Cardiac septum (tissue), 1 donor: ENCODE measurements around the gene PRKCH. TPM values are rescaled to one million over a fixed set of nuclear protein-coding genes. Genes with fewer than 3 reads are reported as not detected.

Source experiments
- DNase-seq: peaks from one replicate; pipeline ENCODE4 v3.0.0-alpha.2; 2020; ENCODE audit warnings: low spot score
- intact Hi-C: fragments of 100-400 bp; cut with DNase I; formaldehyde crosslinking; loops from one replicate; pipeline ENCODE4 v1.14.0; 2022
- total RNA-seq: library from RNA; stranded (reverse); fragmentation: NEBNext Ultra II Directional; extraction: Animal tissue kit (Norgen Biotek cat#: 25700); gene quantifications from one replicate; pipeline ENCODE4 v1.2.1, GENCODE V29; 2021
- donor health status: DM: no; HTN: no; CAD: no.

Gene PRKCH
- total RNA-seq, 1 donor from 2014 or later: 17.0 TPM

DNA sequence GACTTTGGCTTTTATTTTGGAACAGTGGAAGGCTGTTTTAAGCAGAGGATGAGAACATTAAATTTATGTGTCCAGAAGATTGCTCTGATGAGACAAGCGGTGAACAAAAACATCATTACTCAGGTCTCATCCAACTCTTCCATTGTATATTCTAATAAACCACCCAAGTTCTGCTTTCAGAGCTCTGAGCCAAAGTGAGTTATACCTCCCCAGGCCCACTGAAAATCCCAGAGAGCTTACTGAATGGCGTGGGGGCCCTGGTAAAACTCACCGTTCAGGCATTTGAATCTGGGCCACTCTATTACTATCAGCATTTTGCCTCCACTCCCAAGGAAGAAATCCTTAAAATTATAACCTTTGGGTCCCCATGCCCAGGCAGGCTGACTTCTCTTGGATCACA lies 251.9 kb downstream of the PRKCH start:
- DNase-seq: no peak
- intact Hi-C loops: no loop called here

DNA sequence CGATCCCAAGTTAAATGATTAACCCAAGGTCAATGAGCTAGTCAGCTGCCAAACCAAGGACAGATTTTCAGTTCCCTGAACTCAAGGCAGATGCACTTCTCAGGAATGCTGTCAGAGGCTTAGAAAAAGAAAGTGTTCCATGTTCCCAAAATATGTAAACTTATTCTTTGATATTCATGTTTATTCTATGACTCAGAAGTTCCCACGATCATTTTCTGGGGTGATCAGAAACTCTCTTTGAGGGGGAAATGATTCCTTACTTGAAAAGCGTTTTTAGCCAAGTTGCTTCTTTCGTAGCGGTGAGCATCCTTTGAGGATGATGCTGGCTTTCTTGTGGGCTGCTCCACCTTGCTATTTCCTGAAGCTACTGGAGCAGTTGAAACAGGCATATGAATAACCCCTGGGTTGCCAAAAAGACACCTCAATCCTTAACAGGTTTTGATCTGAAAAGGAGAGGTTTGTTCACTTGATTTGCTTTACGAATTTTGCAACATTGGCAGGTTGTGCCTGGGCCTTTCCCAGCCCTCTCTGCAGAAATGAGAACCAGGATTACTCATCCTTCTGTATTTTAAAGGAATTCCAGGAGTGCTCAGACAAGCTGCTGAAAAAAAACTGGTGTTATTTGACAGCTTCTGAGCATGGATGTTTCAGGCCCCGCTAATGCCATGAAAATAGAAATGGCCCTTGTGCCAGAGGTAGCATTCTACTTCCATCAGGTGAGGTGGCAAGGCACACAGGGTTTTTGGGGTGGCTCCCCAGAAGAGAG lies 252.6 kb downstream of the PRKCH start:
- DNase-seq: no peak
- intact Hi-C loops: no loop called here

DNA sequence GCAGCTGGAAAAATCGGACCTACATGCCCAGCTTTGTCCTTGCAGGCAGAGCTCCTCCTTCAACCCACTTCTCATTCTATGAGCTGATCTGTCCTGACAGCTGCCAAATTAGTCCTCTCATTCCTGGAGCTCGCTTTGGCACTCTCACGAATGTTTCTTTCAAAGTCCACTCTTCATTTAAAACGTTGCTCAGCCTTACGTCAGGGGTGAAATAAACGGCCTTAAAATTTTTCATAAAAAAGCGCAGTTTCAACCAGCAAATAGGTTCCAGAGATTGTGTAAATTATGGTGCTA lies 253.1 kb downstream of the PRKCH start:
- intact Hi-C loops: no loop called here
- no peak for DNase-seq

DNA sequence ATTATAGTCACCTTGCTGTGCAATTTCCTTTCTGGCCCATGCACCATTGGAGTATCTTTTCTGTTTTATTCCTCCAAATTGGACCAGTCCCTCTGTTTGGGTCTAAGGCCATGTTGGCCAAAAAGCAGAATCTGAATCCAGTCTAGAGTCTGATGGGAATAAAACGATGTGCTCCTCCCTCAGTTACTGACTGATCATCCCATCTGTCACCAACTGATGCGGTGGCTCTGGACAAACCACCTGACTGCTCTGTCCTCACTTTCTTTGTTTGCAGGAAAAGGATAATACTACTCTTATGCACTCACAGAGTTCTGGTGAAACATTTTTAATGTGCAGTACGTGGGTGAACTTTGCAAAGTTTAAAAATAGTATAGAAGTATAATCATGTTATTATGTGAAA lies 253.7 kb downstream of the PRKCH start:
- DNase-seq: no peak
- intact Hi-C loops: no loop called here

DNA sequence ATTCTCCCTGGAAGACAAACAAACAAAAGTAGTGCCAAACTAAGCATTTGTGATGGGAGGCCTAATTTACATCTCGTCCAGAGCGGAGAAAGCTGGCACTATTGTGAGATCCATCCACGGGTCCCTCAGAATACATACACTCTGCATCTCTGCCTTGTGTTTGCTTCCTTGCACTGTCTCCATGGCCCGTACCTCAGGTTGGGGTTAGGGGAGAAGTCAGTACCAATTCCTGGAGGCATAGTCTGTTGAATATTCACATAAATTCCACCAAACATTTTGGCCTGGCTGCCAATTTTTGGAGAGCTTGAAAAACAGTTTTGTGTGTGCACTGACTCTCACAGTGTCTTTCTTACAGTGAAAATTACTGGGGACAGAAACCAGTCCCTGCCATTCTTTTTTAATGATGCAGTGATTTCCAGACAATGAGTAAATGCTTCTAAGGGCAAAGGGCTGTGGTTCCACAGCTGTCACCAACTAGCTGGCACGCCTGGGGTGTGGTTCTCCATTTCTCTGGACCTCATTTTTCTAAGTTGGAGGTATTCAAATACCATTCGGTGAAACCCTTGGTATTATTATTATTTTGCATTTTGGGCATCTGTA lies 254.3 kb downstream of the PRKCH start:
- no peak for DNase-seq
- intact Hi-C loops: no loop called here

DNA sequence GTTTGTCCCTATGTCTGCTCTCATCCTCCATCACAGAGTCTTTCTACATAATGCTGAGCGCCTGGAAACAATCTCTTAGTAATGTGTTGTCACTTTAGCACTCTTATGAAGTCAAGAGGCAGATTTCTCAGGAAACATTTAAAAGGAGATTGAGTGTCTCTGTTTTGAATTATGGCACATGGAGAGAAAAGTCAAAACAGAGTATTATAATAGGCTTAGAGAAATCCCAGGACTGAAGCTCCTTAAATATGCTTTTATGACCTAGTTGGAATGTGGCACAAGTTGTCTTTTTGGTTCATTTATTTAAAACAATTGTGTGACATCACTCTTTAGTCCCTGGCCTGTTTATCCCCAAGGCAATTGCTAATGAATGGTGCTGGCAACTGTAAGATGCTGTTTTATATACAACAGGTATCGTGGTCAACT lies 256.1 kb downstream of the PRKCH start:
- intact Hi-C loops: no loop called here
- no peak for DNase-seq

DNA sequence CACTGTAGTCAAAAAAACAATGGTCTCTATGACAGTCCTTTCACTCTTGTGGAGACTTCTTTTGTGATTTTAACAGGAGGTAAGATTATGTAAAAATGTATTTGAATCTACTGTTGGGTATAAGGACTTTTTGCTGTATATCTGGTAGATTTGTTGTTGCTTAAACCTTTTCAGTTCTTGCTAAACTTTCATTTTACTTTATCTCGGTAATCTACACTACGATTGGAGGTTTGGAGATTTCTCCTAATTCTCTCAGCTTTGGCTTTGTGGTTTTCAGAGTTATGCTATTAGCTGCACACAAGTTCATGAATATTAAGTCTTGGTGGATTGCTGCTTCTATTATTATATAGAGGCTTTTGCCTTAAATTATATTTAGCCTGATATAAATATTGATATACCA lies 257.4 kb downstream of the PRKCH start:
- intact Hi-C loops: no loop called here
- DNase-seq: no peak

DNA sequence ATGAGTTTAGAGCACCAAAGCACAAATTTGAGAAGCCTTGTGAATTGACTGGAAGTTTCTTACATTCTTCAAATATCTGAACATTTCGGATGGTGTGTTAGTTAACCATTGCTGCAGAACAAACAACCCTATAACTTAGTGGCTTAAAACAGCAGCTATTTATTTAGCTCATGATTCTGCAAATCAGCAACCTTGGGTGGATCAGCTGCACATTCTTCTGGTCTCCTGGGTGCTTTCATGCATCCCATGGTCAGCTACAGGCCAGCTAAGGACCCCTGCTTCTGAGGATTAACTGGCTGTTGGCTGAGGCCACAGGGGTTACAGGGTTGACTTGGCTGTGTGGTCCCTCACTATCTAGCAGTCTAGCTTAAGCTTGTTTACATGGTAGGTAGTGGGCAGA lies 260.0 kb downstream of the PRKCH start:
- intact Hi-C loops: no loop called here
- no peak for DNase-seq

DNA sequence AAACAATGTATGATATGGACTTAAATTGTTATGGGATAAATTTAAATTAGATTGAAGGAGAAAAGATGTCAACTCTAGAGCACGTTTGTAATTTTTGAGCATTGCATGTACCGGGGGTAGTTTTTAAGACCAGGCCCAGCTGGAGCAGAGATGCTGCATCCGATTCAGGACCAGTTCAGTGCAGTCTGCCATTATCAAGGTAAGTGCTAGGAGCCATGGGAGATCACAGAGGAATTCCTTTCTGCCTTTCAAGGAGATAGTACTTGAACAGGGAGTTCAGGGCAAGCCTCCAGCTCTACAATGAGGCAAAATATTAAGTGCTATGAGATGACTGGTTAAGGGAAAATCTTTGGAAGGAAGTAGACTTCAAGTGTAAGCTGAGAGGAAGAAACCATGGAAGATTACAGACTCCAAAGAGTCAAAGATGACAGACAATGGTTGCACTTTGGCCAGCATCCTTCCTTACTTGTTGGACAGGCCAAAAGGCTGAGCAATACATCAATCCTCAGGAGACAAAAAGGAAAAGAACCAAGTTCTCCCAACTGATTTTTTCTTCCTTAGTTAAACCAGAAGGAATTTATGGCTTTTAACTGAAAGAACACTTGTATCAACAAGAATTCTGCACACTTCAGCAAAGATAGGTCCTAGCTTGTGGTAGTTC lies 260.7 kb downstream of the PRKCH start:
- no peak for DNase-seq
- intact Hi-C loops: no loop called here

DNA sequence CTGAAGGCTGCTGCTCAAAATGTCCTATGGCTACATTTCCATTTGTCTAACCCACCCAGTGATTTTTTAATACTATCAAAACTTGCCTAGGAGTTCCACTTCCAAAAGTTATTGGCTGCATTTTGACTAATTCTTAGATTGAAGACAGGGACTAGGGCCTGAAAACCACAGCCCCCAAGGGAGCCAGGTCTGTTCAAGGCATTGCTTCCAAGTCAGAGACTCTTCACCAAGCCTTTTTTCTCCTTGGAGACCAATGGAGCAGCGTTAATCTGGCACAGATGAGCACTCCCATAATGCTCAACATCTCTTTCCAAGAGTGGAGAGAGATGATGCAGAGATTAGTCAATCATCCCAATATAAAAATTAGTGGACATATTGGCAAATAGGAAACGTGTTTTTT lies 261.4 kb downstream of the PRKCH start:
- no peak for DNase-seq

DNA sequence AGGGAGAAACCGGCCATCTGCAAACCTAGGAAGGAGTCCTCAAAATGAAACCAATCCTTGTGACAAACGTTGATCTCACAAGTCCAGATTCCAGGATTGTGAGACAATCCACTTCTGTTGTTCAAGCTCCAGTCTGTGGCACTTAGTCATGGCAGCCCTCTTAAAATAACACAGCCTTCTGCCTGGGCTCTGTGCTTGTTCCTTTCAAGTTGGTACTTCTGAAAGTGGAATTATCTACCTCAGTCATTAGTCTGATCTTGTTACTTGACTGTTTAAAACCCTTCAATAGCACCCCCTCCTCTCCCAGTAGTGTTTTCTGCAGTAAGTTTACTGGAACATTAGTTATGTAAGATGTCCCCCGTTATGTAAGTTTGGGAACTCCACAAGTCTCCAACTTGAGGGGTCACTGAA lies 263.0 kb downstream of the PRKCH start:
- intact Hi-C loops: no loop called here

More for the DNA sequence above, 261.4 kb downstream of the PRKCH start:
- intact Hi-C loops: no loop called here

DNA sequence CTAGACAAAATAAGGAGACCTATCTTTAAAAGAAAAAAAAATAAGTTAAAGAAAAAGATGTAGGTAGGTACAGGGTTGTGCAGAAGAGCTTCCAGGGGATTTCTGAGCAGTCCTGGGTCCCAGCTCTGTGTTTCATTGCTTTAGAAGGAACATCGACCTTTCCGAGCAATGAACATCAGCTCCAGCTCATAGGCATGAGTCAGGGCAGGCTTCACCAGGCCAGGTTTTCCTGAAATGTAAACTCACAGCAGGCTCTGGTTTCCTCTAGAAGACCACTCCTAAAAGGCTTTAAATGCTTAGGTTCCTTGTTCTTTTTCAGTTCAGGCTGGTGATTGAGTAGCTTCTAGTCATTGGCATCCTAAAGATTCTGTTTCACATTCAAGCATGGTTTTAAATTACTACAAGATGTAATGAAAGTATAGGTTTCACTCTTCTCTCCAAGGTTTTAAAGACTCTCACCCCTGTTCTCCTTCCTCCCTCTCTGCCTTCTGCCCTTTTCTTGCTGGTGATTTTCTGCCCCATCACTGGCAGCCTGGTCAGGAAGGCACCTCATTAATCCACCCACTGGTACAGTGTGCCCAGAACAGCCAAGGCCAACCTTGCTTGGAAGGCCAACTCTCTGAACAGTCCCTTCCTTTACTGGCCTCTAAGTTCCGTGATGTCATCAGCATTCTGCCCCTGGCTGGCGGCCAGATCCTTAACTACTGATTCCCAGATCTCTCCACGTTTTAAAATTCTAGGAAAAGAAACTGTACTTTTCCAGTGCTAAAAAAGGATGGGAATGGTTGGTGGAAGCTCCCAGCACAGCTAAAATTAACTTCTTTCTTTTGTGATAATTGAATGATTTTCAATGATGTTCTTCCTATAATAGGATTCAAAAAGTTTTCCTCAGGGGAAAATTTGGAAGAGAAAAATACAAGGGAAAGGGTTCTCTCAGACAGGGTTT lies 264.5 kb downstream of the PRKCH start:
- intact Hi-C loops: loop anchor here (5.0 kb wide), 1 partner anchor 109 kb away; no protein-coding TSS in a partner anchor

More for the DNA sequence above, 263.0 kb downstream of the PRKCH start:
- no peak for DNase-seq

DNA sequence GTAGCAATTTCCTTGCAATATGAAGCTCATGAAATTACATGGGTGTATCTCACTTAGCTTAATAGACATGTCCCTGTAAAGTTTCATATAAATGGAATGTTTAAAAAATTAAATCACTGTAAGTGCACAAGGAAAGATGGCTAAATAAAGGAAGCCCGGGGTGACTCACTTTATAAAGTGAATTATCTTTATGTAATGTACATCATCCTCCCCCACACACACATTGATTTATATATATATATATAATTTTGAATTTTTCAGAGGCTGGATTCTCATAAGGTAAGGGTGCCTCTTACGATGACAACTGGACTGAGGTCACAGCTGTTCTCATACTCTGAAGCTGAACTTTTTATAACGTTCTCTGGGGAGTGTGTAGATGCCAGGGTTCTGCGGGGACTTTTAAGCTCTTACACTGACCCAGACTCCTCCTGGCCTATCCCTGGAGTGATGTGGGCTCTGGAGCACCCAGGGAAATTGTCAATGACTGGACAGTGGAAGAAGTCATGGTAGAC lies 265.2 kb downstream of the PRKCH start:
- intact Hi-C loops: loop anchor here (5.0 kb wide), 1 partner anchor 109 kb away; no protein-coding TSS in a partner anchor
- no peak for DNase-seq

More for the DNA sequence above, 264.5 kb downstream of the PRKCH start:
- DNase-seq: peak; percentile 84

DNA sequence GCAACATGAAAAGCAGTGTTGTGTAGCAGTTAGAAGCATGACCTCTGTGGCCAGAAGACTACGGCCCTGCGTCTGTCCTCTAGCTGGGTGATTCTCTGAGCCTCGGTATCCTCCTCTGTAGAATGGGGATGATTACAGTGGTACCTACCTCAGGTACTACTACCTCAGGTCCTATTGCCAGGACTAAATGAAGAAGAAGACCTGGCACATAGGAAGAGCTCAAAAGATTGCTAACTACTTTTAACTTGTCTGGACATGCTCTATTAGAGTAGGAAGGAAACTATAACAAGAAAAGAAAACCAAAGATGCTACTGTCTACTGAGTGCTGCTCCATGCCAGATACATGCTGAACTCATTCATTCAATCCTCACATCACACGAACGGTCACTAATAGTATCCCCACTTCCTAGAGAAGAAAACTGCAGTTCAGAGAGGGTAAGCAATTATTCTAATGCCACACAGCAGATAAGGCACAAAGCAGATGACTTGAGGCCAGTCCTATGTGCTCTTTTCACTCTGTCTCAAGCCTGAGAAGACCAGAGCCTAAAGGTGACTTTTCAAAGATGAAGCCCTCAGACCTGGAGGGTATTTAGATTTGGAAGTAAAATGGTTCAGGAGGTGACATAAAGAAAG lies 265.8 kb downstream of the PRKCH start:
- DNase-seq: no peak
- intact Hi-C loops: loop anchor here (5.0 kb wide), 1 partner anchor 110 kb away; no protein-coding TSS in a partner anchor

DNA sequence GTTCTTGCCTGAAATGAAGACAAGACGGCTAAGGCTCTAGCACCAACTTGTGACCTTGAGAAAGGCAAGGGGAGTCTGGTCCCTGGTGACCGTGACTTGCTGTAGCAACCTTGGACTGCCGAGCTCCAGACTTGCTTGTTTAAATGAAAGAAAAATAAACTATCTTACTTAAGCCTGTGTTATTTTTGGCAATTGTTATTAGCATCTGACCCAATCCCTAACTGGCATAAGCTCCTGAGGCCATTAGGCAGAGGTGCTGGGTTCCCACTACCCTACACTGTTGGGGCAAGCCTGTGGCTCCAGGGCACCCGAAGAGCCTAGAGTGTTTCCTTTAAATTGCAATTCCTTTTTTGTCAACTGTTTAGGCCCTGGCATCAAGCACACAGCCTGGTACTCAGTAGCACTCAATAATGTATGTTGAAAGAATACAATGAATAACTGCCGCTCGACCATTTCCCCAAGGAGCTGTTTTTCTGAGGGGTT lies 267.1 kb downstream of the PRKCH start:
- no peak for DNase-seq
- intact Hi-C loops: loop anchor here (5.0 kb wide), 1 partner anchor 111 kb away; no protein-coding TSS in a partner anchor

DNA sequence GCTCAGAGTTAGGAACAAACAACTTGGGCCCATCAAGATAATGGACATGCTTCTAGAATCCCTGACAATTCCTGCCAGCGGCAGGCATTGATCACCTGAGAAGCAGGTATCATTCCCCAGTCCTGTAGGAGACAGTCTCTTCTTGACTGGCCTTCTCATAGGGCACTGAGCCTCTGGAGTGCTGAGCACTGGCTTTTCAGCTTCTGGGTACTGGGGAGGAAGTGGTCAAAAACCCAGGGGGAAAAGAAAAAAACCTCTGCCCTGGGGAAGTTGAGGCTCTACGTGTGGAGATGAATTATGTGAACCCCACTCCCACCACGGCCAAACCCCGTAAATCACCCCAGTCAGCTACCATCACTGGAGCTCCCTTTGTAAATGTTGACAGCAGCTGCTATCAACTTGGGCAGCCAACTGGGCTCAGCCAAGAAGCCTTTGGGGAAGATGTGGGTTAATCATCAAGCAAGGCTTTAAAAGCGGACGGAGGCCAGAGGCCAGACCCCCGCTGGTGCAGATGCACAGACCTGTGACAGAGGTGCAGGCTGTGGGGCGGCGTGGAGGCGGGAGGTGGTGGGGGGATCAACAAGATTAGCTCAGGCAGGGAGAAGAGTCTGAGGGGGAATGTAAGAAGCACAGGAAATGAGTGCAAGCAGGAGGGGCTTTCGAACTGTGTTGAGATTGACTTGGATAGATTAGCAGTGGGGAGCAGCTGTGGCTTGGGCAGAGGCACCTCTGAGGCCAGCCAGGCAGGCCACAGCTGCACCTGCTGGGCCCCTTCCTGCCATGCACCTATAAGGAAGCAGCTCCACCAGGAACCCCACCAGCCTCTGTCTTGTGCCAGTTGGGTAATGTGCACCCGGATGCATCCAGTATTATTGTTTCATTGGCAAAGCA lies 268.6 kb downstream of the PRKCH start:
- intact Hi-C loops: loop anchor here (5.0 kb wide), 1 partner anchor 113 kb away; no protein-coding TSS in a partner anchor
- no peak for DNase-seq

DNA sequence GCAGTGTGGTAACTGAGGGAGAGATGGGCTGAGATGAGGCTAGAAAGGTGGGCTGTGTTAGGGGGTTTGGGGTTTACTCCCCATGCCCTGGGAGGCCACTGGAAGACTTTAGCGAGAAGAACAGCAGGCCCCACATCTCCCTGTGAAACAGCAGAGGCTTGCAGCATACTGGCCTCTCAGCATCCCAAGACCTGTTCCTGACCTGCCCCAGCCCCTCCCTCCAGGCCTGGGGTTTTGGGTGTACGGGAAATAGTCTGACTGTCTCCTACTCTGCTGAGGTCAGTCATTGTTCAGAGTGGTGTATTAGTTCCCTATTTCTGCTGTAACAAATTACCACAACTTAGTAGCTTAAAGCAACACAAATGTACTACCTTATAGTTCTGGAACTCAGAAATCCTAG lies 270.5 kb downstream of the PRKCH start:
- DNase-seq: peak; percentile 78
- intact Hi-C loops: no loop called here

DNA sequence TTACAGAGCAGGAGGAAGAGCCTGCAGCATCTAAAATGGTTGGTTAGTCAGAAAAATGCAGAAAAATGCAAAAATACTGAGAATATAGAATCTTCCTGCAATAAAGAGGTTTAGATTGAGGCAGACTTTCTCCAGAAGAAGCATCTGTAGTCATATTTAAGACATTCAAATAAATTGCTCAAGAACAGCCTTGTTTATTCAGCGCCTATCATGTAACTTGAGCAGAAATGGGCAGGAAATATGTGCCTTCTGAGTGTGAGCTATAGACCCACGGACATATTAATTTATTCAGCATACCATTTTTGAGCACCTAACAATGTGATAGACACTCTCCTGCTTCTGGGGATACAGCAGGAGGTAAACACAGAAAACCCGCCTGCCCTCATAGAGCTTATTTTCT lies 272.0 kb downstream of the PRKCH start:
- DNase-seq: no peak
- intact Hi-C loops: no loop called here
